Stomach (tissue), 4 donors: ENCODE data around the gene SERAC1.

ENCODE experiments used
- CTCF ChIP-seq, 7 experiments: fragments of 450-650 bp in 4 of 7; fragments of 200-600 bp in 3 of 7; sonication (generic) in 3 of 7; IDR thresholded peaks; one replicate each; pipeline ENCODE4 v1.5.1; 2016 to 2019; ENCODE audit warnings: antibody characterized with exemption in 7 of 7, control low read depth in 2 of 7, mild to moderate bottlenecking in 1 of 7
- EP300 ChIP-seq: sonication (generic); formaldehyde crosslinking; IDR thresholded peaks from one replicate; pipeline ENCODE4 v1.6.1; 2017; ENCODE audit warnings: antibody characterized with exemption
- POLR2A ChIP-seq, 4 donors: fragments of 450-650 bp; IDR thresholded peaks; one replicate each; pipeline ENCODE4 v1.6.1; 2016; ENCODE audit warnings: antibody characterized with exemption in 4 of 4, control low read depth in 2 of 4, mild to moderate bottlenecking in 1 of 4, moderate library complexity in 1 of 4
- POLR2AphosphoS5 ChIP-seq, 3 donors: sonication (generic); formaldehyde crosslinking; IDR thresholded peaks; one replicate each; pipeline ENCODE4 v1.6.1; 2016; ENCODE audit warnings: antibody characterized with exemption in 3 of 3

- no peak for TF ChIP-seq CTCF (IDR thresholded peaks at IDR 0.05)
- TF ChIP-seq POLR2AphosphoS5 (IDR thresholded peaks at IDR 0.05) = no peak
- TF ChIP-seq POLR2A (IDR thresholded peaks at IDR 0.05) = no peak
- TF ChIP-seq EP300 = no peak
These were observed 7.0 kb downstream of the SERAC1 start for GRCh38 chr6:158160932-158161539.
